ENCODE results near the gene NGF.
"Not testable (repeated sequence)": the region's sequence is repeated elsewhere in the genome, so short reads cannot be mapped to it uniquely, and the experiment has no call there.

GRCh38 chr1:115383455-115383854, 45.4 kb upstream of the NGF start:
- TF ChIP-seq CTCF (IDR thresholded peaks at IDR 0.05 in 4 of 5, conservative IDR thresholded peaks at IDR 0.05 in 1 of 5); POLR2A (IDR thresholded peaks at IDR 0.05): not testable (repeated sequence)

Data from gastrocnemius medialis (tissue), 4 donors.